ENCODE measurements around the gene TEAD1.

GRCh38 chr11:12668166-12668565 lies 6.1 kb upstream of the TEAD1 start:
- no peak for TF ChIP-seq EZH2 (IDR thresholded peaks at IDR 0.05; ENCODE audit: low read length)
- TF ChIP-seq CTCF (optimal IDR thresholded peaks at IDR 0.05 in 1 of 3, IDR thresholded peaks at IDR 0.05 in 1 of 3, conservative IDR thresholded peaks at IDR 0.05 in 1 of 3; ENCODE audit: extremely low read depth in 1 of 3, insufficient read depth in 2 of 3, low read length in 3 of 3), result no peak
